Progenitor cell of endocrine pancreas (in vitro differentiated cells): ENCODE data around the gene KNDC1. TPM values are rescaled to one million over a fixed set of nuclear protein-coding genes. Genes with fewer than 3 reads are reported as not detected.
A peak's percentile ranks its signal among the peaks of the same experiment; 100 is the strongest.
"Not testable (repeated sequence)": the region's sequence is repeated elsewhere in the genome, so short reads cannot be mapped to it uniquely, and the experiment has no call there.

Experiments
- DNase-seq: peaks from one replicate; pipeline ENCODE4 v3.0.0; 2021; ENCODE audit warnings: low spot score; ENCODE audit not compliant: unreplicated experiment
- H3K27ac Mint-ChIP-seq: 2 replicates; pipeline ENCODE4 v1.8.0; 2021; ENCODE audit warnings: mild to moderate bottlenecking, moderate library complexity, mixed read lengths
- H3K27me3 Mint-ChIP-seq: 2 replicates; pipeline ENCODE4 v1.8.0; 2021; ENCODE audit warnings: mixed read lengths
- H3K36me3 Mint-ChIP-seq: 2 replicates; pipeline ENCODE4 v1.8.0; 2022; ENCODE audit warnings: mixed read lengths; ENCODE audit not compliant: insufficient read depth
- H3K4me1 Mint-ChIP-seq: 2 replicates; pipeline ENCODE4 v1.8.0; 2021; ENCODE audit warnings: low read depth, mixed read lengths
- H3K4me3 Mint-ChIP-seq: 2 replicates; pipeline ENCODE4 v1.8.0; 2021; ENCODE audit warnings: low read depth, mild to moderate bottlenecking, moderate library complexity, mixed read lengths
- H3K9me3 Mint-ChIP-seq: 2 replicates; pipeline ENCODE4 v1.8.0; 2021; ENCODE audit warnings: low read depth, mixed read lengths
- CTCF ChIP-seq: fragments of 200-600 bp; sonication (generic); IDR thresholded peaks from one replicate; pipeline ENCODE4 v1.5.0; 2021; ENCODE audit warnings: antibody characterized with exemption, mild to moderate bottlenecking; ENCODE audit not compliant: unreplicated experiment
- total RNA-seq: library from RNA; stranded (reverse); gene quantifications from 2 replicates; pipeline ENCODE4 v1.2.1, GENCODE V29; 2021

KNDC1 gene
- total RNA-seq, 1 donor from 2014 or later: 14.2 TPM

- peak overlapping the region; percentile 49 for H3K4me3 Mint-ChIP-seq
- no peak for DNase-seq
- H3K36me3 Mint-ChIP-seq: no peaks in the 10 kb centered on the region
- no peaks in the 10 kb centered on the region for H3K9me3 Mint-ChIP-seq
- peaks cover 42% of the 10 kb centered on the region for H3K27me3 Mint-ChIP-seq
- H3K27ac Mint-ChIP-seq: no peak overlapping the region
- H3K4me1 Mint-ChIP-seq: peaks cover 1% of the 10 kb centered on the region
- no peak for TF ChIP-seq CTCF
Observed at GRCh38 chr10:133221331-133221730, 61.3 kb downstream of the KNDC1 start.

GRCh38 chr10:133221756-133222155 lies 61.7 kb downstream of the KNDC1 start:
- H3K36me3 Mint-ChIP-seq, H3K4me3 Mint-ChIP-seq, DNase-seq, H3K9me3 Mint-ChIP-seq, H3K4me1 Mint-ChIP-seq, H3K27ac Mint-ChIP-seq: not testable (repeated sequence)
- H3K27me3 Mint-ChIP-seq: peaks cover 43% of the 10 kb centered on the region

GRCh38 chr10:133224076-133224475 lies 64.1 kb downstream of the KNDC1 start:
- Mint-ChIP-seq H3K27me3 (peaks cover 58% of the 10 kb centered on the region), H3K36me3 (no peaks in the 10 kb centered on the region), H3K27ac (no peak overlapping the region), H3K9me3 (no peaks in the 10 kb centered on the region), H3K4me1 (peaks cover 1% of the 10 kb centered on the region), H3K4me3 (no peak overlapping the region)
- no peak for TF ChIP-seq CTCF
- DNase-seq: no peak

GRCh38 chr10:133224756-133225372 lies 64.8 kb downstream of the KNDC1 start:
- no peak overlapping the region for H3K4me3 Mint-ChIP-seq
- H3K36me3 Mint-ChIP-seq: no peaks in the 10 kb centered on the region
- no peak overlapping the region for H3K27ac Mint-ChIP-seq
- no peaks in the 10 kb centered on the region for H3K9me3 Mint-ChIP-seq
- peaks cover 63% of the 10 kb centered on the region for H3K27me3 Mint-ChIP-seq
- no peak for DNase-seq
- no peak for TF ChIP-seq CTCF
- peaks cover 4% of the 10 kb centered on the region for H3K4me1 Mint-ChIP-seq

GRCh38 chr10:133225707-133226191 lies 65.7 kb downstream of the KNDC1 start:
- Mint-ChIP-seq H3K9me3 (no peaks in the 10 kb centered on the region), H3K27ac (no peak overlapping the region), H3K27me3 (peaks cover 62% of the 10 kb centered on the region), H3K36me3 (no peaks in the 10 kb centered on the region), H3K4me3 (no peak overlapping the region), H3K4me1 (peaks cover 4% of the 10 kb centered on the region)
- no peak for TF ChIP-seq CTCF
- no peak for DNase-seq

GRCh38 chr10:133226251-133226808 lies 66.3 kb downstream of the KNDC1 start:
- no peak overlapping the region for H3K27ac Mint-ChIP-seq
- H3K4me3 Mint-ChIP-seq: no peak overlapping the region
- peaks cover 59% of the 10 kb centered on the region for H3K27me3 Mint-ChIP-seq
- no peak for TF ChIP-seq CTCF
- no peaks in the 10 kb centered on the region for H3K9me3 Mint-ChIP-seq
- no peak for DNase-seq
- H3K4me1 Mint-ChIP-seq: peaks cover 2% of the 10 kb centered on the region
- H3K36me3 Mint-ChIP-seq: no peaks in the 10 kb centered on the region
